ENCODE measurements around the gene GTF2H4. TPM values are rescaled to one million over a fixed set of nuclear protein-coding genes. Genes with fewer than 3 reads are reported as not detected.
"Not testable (repeated sequence)": the region's sequence is repeated elsewhere in the genome, so short reads cannot be mapped to it uniquely, and the experiment has no call there.

GTF2H4 gene
- total RNA-seq, 4 donors from 2014 or later = 5.7 to 20.7 (median 7.5) TPM

GRCh38 chr6:30870546-30870945, 37.5 kb upstream of the GTF2H4 start:
- in situ Hi-C loops (cut with MboI; ENCODE audit: low sequenced_read_pairs in 4 of 4) = loop anchor here in 3 of 4 donors (10.0 kb wide), 2 partner anchors 46 to 126 kb away; partner anchors contain the start of genes FLOT1 (in 2 of the 3) and IER3 (in 2 of the 3)
- intact Hi-C loops (cut with DNase I; ENCODE audit: low total_unique reads) = no loop called here
- H3K27ac ChIP-seq = no peak overlapping the region
- no peak overlapping the region for H3K4me3 ChIP-seq
- ATAC-seq (no peak), DNase-seq (no peak)
- H3K9me3 ChIP-seq = no peaks in the 10 kb centered on the region
- no peaks in the 10 kb centered on the region for H3K36me3 ChIP-seq
- H3K27me3 ChIP-seq = no peaks in the 10 kb centered on the region
- H3K4me1 ChIP-seq = no peaks in the 10 kb centered on the region
- TF ChIP-seq CTCF (IDR thresholded peaks at IDR 0.05 in 4 of 5, conservative IDR thresholded peaks at IDR 0.05 in 1 of 5) = no peak
- TF ChIP-seq POLR2A (IDR thresholded peaks at IDR 0.05) = no peak

- DNase-seq (no peak), ATAC-seq (no peak)
- in situ Hi-C loops (cut with MboI; ENCODE audit: low sequenced_read_pairs in 4 of 4) = loop anchor here in 3 of 4 donors (10.0 kb wide), 2 partner anchors 47 to 127 kb away; partner anchors contain the start of genes FLOT1 (in 2 of the 3) and IER3 (in 2 of the 3)
- intact Hi-C loops (cut with DNase I; ENCODE audit: low total_unique reads) = no loop called here
- Histone ChIP-seq H3K4me3 (no peak overlapping the region), H3K36me3 (no peaks in the 10 kb centered on the region), H3K27me3 (no peaks in the 10 kb centered on the region), H3K4me1 (peaks cover 0 to 9% of the 10 kb centered on the region in 2 donors), H3K9me3 (no peaks in the 10 kb centered on the region), H3K27ac (no peak overlapping the region)
- TF ChIP-seq CTCF (IDR thresholded peaks at IDR 0.05 in 4 of 5, conservative IDR thresholded peaks at IDR 0.05 in 1 of 5) = no peak
- no peak for TF ChIP-seq POLR2A (IDR thresholded peaks at IDR 0.05)
Measured at GRCh38 chr6:30871592-30872183, 36.3 kb upstream of the GTF2H4 start.

- no peak overlapping the region for H3K27ac ChIP-seq
- no peak overlapping the region for H3K4me3 ChIP-seq
- H3K36me3 ChIP-seq = no peaks in the 10 kb centered on the region
- no peaks in the 10 kb centered on the region for H3K9me3 ChIP-seq
- intact Hi-C loops (cut with DNase I; ENCODE audit: low total_unique reads) (no loop called here), in situ Hi-C loops (cut with MboI; ENCODE audit: low sequenced_read_pairs in 4 of 4) (loop anchor here in 3 of 4 donors (10.0 kb wide), 2 partner anchors 48 to 128 kb away; partner anchors contain the start of genes FLOT1 (in 2 of the 3) and IER3 (in 2 of the 3))
- ATAC-seq = no peak
- DNase-seq = no peak
- peaks cover 11 to 21% of the 10 kb centered on the region in 2 donors for H3K4me1 ChIP-seq
- no peak for TF ChIP-seq POLR2A (IDR thresholded peaks at IDR 0.05)
- no peak for TF ChIP-seq CTCF (IDR thresholded peaks at IDR 0.05 in 4 of 5, conservative IDR thresholded peaks at IDR 0.05 in 1 of 5)
- H3K27me3 ChIP-seq = no peaks in the 10 kb centered on the region
Measured at GRCh38 chr6:30873137-30873640, 34.8 kb upstream of the GTF2H4 start.

GRCh38 chr6:30873795-30874194, 34.2 kb upstream of the GTF2H4 start:
- H3K4me3 ChIP-seq; H3K27me3 ChIP-seq; intact Hi-C loops (cut with DNase I; ENCODE audit: low total_unique reads); H3K27ac ChIP-seq; H3K36me3 ChIP-seq; ATAC-seq; H3K9me3 ChIP-seq; DNase-seq: not testable (repeated sequence)
- in situ Hi-C loops (cut with MboI; ENCODE audit: low sequenced_read_pairs in 4 of 4) = loop anchor here in 3 of 4 donors (10.0 kb wide), 2 partner anchors 49 to 129 kb away; partner anchors contain the start of genes FLOT1 (in 2 of the 3) and IER3 (in 2 of the 3)
- H3K4me1 ChIP-seq = peaks cover 12 to 25% of the 10 kb centered on the region in 2 donors
